Keratinocyte (primary cell): ENCODE data around the gene FBXO42.
"Not testable (repeated sequence)": the region's sequence is repeated elsewhere in the genome, so short reads cannot be mapped to it uniquely, and the experiment has no call there.

ENCODE experiments used
- CTCF ChIP-seq, 3 experiments: IDR thresholded peaks in 1 of 3; conservative IDR thresholded peaks in 1 of 3; optimal IDR thresholded peaks in 1 of 3; 2 replicates in 2 of 3; 3 replicates in 1 of 3; pipeline versions ENCODE3 to v1.5.1; 2011; ENCODE audit warnings: low read length in 3 of 3, mild to moderate bottlenecking in 3 of 3, moderate library complexity in 2 of 3, control low read depth in 1 of 3, inconsistent platforms in 1 of 3; ENCODE audit not compliant: insufficient read depth in 2 of 3; ENCODE audit errors: extremely low read depth in 1 of 3
- EZH2 ChIP-seq: IDR thresholded peaks from one replicate; pipeline ENCODE4 v1.6.1; 2012; ENCODE audit warnings: inconsistent platforms, mild to moderate bottlenecking, low read length, moderate library complexity

DNA sequence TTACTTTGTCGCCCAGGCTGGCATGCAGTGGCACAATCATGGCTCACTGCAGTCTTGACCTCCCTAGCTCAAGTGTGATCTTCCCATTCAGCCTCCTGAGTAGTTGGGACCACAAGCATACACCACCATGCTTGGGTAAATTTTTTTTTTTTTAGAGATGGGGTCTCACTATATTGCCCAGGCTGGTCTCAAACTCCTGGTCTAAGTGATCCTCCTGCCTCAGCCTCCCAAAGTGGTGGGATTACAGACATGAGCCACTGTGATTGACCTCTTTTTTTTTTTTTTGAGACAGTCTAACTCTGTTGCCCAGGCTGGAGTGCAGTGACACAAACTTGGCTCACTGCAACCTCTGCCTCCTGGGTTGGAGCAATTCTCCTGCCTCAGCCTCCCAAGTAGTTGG, 106.0 kb downstream of the FBXO42 start:
- TF ChIP-seq CTCF (optimal IDR thresholded peaks at IDR 0.05 in 1 of 3, IDR thresholded peaks at IDR 0.05 in 1 of 3, conservative IDR thresholded peaks at IDR 0.05 in 1 of 3; ENCODE audit: extremely low read depth in 1 of 3, insufficient read depth in 2 of 3, low read length in 3 of 3); EZH2: not testable (repeated sequence)
